Subcutaneous adipose tissue (tissue), 4 donors: ENCODE results near the gene NRCAM. TPM values are rescaled to one million over a fixed set of nuclear protein-coding genes. Genes with fewer than 3 reads are reported as not detected.

Experiments used
- total RNA-seq, 4 donors: library from RNA; depleted of rRNA; stranded (reverse); fragments of >200 nt; gene quantifications; one replicate each; pipeline ENCODE4 v1.1.0, GENCODE V29; 2016
- TF ChIP-seq, protein P1 (sequence below): fragments of 450-650 bp; IDR thresholded peaks from one replicate; pipeline ENCODE4 v1.5.1; 2016; ENCODE audit warnings: low read depth, mild to moderate bottlenecking, control low read depth, antibody characterized with exemption, moderate library complexity

Gene NRCAM
- total RNA-seq, 4 donors from 2014 or later, result 21.1 to 74.4 (median 49.3) TPM

DNA sequence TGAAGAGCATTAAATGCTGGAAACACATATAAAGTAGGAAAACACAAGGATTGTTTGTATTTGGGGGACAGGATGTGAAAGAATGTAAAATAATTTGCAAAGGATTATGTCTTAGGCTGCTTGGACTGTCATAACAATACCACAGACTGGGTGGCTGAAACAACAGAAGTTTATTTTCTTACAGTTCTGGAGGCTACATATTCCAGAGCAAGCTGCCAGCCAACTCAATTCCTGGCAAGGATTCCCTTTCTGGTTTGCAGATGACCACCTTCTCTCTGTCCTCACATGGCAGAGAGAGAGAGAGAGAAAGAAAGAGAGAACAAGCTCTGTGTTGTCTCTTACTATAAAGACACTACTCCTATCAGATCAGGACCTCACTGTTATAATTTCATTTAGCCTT is 317.3 kb downstream of the NRCAM start:
- TF ChIP-seq, protein P1, sequence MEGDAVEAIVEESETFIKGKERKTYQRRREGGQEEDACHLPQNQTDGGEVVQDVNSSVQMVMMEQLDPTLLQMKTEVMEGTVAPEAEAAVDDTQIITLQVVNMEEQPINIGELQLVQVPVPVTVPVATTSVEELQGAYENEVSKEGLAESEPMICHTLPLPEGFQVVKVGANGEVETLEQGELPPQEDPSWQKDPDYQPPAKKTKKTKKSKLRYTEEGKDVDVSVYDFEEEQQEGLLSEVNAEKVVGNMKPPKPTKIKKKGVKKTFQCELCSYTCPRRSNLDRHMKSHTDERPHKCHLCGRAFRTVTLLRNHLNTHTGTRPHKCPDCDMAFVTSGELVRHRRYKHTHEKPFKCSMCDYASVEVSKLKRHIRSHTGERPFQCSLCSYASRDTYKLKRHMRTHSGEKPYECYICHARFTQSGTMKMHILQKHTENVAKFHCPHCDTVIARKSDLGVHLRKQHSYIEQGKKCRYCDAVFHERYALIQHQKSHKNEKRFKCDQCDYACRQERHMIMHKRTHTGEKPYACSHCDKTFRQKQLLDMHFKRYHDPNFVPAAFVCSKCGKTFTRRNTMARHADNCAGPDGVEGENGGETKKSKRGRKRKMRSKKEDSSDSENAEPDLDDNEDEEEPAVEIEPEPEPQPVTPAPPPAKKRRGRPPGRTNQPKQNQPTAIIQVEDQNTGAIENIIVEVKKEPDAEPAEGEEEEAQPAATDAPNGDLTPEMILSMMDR, result no peak

DNA sequence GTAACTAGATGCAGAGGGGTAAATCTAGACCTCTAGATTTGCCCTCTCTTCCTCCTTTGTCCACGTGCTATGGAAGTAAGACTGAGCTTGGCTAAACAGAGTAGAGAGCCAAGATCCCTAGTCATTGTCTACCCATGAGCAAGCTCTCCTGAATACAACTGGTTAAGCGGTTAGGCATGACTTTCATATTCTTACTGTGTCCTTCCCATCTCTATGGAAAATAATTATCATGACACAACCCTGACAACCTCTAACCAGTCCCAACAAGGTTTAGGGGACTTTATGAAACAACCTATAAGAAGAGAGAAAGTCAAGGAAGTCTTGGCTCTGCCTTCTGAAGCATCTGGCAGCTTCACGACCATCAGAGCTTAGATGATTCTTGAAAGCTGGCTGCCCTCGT is 318.2 kb downstream of the NRCAM start:
- TF ChIP-seq, protein P1, result no peak

DNA sequence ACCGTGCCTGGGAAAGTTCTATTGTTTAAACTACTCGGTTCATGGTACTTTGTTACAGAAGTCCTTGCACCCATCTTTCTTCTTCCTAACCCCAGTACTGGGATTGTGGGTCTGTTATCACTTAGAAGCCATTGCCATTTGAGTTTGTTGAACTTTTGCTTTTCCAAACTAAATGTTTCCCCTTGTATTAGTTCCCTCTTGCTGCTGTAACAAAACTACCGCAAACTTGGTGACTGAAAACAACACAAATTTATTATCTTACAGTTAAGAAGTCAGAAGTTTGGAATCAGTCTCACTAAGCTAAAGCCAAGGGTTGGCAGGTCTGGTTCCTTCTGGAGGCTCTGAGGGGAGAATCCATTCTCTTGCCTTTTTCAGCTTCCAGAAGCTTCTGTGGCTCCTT is 319.2 kb downstream of the NRCAM start:
- TF ChIP-seq, protein P1, result no peak

DNA sequence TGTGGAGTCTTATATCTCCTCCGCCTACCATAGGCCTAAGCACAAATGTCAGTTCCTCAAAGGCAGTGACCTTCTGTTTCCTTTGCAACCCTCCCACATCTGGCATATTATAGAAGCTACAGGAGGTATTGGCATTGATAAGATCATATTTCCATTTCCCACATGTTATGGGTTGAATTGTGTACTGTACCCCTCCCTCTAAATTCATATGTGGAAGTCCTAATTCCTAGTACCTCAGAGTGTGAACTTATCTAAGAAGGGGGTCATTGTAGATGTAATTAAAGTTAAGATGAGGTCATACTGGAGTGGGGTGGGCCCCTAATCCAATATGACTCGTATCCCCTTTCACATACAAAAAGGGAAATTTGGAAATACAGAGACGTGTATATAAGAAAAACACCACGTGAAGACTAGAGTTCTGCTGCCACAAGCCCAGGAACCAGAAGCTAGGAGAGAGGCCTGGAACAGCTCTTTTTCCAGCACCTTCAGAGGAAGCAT is 320.0 kb downstream of the NRCAM start:
- TF ChIP-seq, protein P1, result no peak

DNA sequence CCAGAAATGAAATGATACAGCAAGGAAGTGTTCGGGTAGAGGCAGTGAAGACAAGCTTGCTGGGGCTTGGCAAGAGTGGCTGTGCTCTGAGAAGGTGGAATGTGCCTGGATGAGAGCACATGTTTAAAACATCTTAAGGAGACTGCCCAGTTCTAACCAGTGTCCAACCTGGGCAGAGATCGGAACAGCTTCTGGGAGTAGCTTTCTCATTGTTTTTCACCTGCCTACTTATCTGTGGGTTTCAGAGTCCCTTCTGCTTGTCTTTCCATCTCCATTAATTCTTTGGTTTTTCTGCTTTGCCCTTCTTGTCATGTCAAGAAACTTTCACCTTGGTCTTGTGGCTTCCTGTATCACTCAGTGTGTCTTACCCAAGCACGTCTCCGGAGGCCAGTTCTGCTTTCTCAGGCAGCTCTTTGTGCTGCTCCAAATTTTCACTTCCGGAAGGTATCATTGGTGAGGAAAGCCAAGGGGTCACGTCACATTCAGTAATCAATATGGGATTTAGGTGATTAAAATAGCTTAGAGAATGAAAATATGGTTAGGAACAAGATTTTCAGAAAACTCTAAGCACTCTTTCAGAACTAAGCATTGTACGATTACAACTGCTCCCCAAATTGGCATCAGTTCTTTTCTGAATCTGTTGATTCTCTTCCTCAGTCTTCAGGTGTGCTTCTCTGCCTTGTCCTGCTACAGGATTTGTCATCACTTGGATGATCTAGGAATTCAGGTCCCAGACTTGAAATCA is 320.6 kb downstream of the NRCAM start:
- TF ChIP-seq, protein P1, result no peak

DNA sequence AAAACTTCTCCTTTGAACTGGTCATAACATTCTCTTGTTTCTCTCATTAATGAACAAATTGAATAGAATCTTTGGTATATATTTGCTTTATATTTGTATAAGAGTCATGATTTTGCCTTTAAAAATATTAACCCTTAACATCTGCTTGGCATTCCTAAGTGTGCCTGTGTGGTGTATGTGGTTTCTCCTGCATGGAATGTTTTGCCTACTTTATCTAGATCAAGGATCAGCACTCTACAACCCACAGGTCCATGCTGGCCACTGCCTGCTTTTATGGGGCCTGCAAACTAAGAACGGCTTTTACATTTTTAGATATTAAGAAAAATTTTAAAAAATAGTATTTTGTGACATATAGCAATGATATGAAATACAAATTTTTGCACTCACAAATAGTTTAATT is 321.8 kb downstream of the NRCAM start:
- TF ChIP-seq, protein P1, result no peak

DNA sequence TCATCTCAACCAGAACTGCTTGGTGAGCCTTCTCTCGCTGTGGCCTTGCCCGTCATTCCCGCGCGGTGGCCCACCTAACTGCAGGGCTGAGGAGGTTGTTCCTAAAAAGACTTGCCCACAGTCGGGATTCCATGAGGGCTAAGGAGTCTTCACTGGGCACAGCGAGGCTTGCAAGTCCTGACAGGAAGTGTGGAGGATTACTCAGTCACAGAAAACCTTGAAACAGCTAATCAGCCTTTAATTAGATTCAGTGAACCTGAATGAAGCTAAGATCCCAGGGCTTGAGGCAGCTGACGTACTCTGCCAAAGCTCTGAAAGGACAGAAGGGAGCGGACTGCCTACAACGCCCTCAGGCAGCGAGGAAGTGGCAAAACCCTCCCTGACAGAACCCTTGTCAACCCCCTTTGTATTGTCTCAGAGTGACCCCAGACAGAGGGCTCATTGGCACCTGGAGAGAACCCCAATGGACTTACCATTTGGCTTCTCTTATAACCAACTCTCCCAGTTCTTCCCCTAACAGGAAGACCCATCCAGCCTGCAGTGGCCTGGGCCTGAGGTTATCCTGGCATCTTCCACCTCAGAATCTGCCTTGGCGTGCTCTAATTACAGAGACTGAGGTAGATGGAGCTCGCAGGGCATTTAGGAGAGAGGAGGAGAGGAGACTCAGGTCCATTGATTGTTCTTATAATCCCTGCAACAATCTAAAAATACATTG is 323.5 kb downstream of the NRCAM start:
- TF ChIP-seq, protein P1, result no peak
